WTC11 (cell line): Measurements from ENCODE around the gene CPLX3. TPM values are rescaled to one million over a fixed set of nuclear protein-coding genes. Genes with fewer than 3 reads are reported as not detected.
A peak's percentile ranks its signal among the peaks of the same experiment; 100 is the strongest.

Source experiments
- ATAC-seq: fragments of 200-7000 bp; cut with Tn5 transposase; 2 replicates; pipeline ENCODE4 v1.10.0; 2021; ENCODE audit warnings: mild to moderate bottlenecking, moderate library complexity
- CTCF ChIA-PET: fragments of 300-600 bp; sonication (Branson Sonifier 250); formaldehyde crosslinking; loops from one replicate; lab custom pipeline; 2021; ENCODE audit warnings: antibody characterized with exemption; lab: Charles Lee
- POLR2A ChIA-PET: fragments of 350-600 bp; sonication (Branson Sonifier 250); formaldehyde crosslinking; loops from one replicate; lab custom pipeline; 2021; ENCODE audit warnings: antibody characterized with exemption; lab: Charles Lee
- DNase-seq: peaks from one replicate; pipeline ENCODE4 v3.0.0; 2021; ENCODE audit warnings: low spot score
- H3K27ac Mint-ChIP-seq: 2 replicates; pipeline ENCODE4 v1.8.0; 2021; ENCODE audit warnings: mixed read lengths
- H3K27me3 Mint-ChIP-seq: 2 replicates; pipeline ENCODE4 v1.8.0; 2021; ENCODE audit warnings: low read depth, mild to moderate bottlenecking, moderate library complexity, mixed read lengths
- H3K36me3 Mint-ChIP-seq: 2 replicates; pipeline ENCODE4 v1.8.0; 2021; ENCODE audit warnings: mixed read lengths
- H3K4me1 Mint-ChIP-seq: 2 replicates; pipeline ENCODE4 v1.8.0; 2022; ENCODE audit warnings: mixed read lengths
- H3K4me3 Mint-ChIP-seq: 2 replicates; pipeline ENCODE4 v1.8.0; 2021; ENCODE audit warnings: mild to moderate bottlenecking, moderate library complexity, mixed read lengths
- H3K9me3 Mint-ChIP-seq: 2 replicates; pipeline ENCODE4 v1.8.0; 2021; ENCODE audit warnings: mixed read lengths
- ATF2 ChIP-seq: sonication (generic); formaldehyde crosslinking; IDR thresholded peaks from 2 replicates; pipeline ENCODE4 v1.8.1; 2022; ENCODE audit warnings: low read depth, missing genetic modification reagents, borderline replicate concordance
- CREB1 ChIP-seq: sonication (generic); formaldehyde crosslinking; IDR thresholded peaks from 2 replicates; pipeline ENCODE4 v1.8.0; 2023; ENCODE audit warnings: mild to moderate bottlenecking, missing genetic modification reagents
- CTCF ChIP-seq: fragments of 200-600 bp; IDR thresholded peaks from 2 replicates; pipeline ENCODE4 v1.8.0; 2022; ENCODE audit warnings: antibody characterized with exemption
- E2F4 ChIP-seq: sonication (generic); formaldehyde crosslinking; IDR thresholded peaks from 2 replicates; pipeline ENCODE4 v1.8.1; 2022; ENCODE audit warnings: low read depth, mild to moderate bottlenecking, moderate library complexity, missing genetic modification reagents, borderline replicate concordance
- ERG ChIP-seq: fragments of 250-450 bp; sonication (Bioruptor Pico); IDR thresholded peaks from 2 replicates; pipeline ENCODE4 v1.8.0; 2021; ENCODE audit warnings: mild to moderate bottlenecking
- ESRRA ChIP-seq: sonication (generic); formaldehyde crosslinking; IDR thresholded peaks from 2 replicates; pipeline ENCODE4 v1.8.1; 2022; ENCODE audit warnings: mild to moderate bottlenecking, missing genetic modification reagents, borderline replicate concordance
- ETV6 ChIP-seq: sonication (generic); formaldehyde crosslinking; IDR thresholded peaks from 2 replicates; pipeline ENCODE4 v1.8.1; 2022; ENCODE audit warnings: mild to moderate bottlenecking, missing genetic modification reagents
- FOXP1 ChIP-seq: sonication (generic); formaldehyde crosslinking; IDR thresholded peaks from 2 replicates; pipeline ENCODE4 v1.8.0; 2022; ENCODE audit warnings: missing genetic modification reagents, mild to moderate bottlenecking, moderate library complexity, borderline replicate concordance
- HMGA2 ChIP-seq: fragments of 250-450 bp; sonication (Bioruptor Pico); IDR thresholded peaks from 2 replicates; pipeline ENCODE4 v1.4.0; 2021; ENCODE audit warnings: mild to moderate bottlenecking, moderate library complexity
- IRF1 ChIP-seq: sonication (generic); formaldehyde crosslinking; IDR thresholded peaks from 2 replicates; pipeline ENCODE4 v1.8.0; 2023; ENCODE audit warnings: missing genetic modification reagents
- NR2C2 ChIP-seq: sonication (generic); formaldehyde crosslinking; IDR thresholded peaks from 2 replicates; pipeline ENCODE4 v1.8.0; 2022; ENCODE audit warnings: mild to moderate bottlenecking, missing genetic modification reagents
- RELA ChIP-seq: sonication (generic); formaldehyde crosslinking; IDR thresholded peaks from 2 replicates; pipeline ENCODE4 v1.8.1; 2022; ENCODE audit warnings: missing genetic modification reagents, mild to moderate bottlenecking, borderline replicate concordance
- SMAD4 ChIP-seq: sonication (generic); formaldehyde crosslinking; IDR thresholded peaks from 2 replicates; pipeline ENCODE4 v1.8.0; 2022; ENCODE audit warnings: mild to moderate bottlenecking, missing genetic modification reagents
- TCF7 ChIP-seq: sonication (generic); formaldehyde crosslinking; IDR thresholded peaks from 2 replicates; pipeline ENCODE4 v1.8.0; 2022; ENCODE audit warnings: mild to moderate bottlenecking, low read depth, missing genetic modification reagents, moderate library complexity
- TP53 ChIP-seq: sonication (generic); formaldehyde crosslinking; IDR thresholded peaks from 2 replicates; pipeline ENCODE4 v1.8.1; 2023; ENCODE audit warnings: mild to moderate bottlenecking, missing genetic modification reagents
- ZNF121 ChIP-seq: sonication (generic); formaldehyde crosslinking; IDR thresholded peaks from 2 replicates; pipeline ENCODE4 v1.8.0; 2023; ENCODE audit warnings: missing genetic modification reagents
- ZNF138 ChIP-seq: sonication (generic); formaldehyde crosslinking; conservative IDR thresholded peaks from 2 replicates; pipeline ENCODE4 v1.8.1; 2022; ENCODE audit warnings: mild to moderate bottlenecking, moderate library complexity, missing genetic modification reagents
- ZNF219 ChIP-seq: sonication (generic); formaldehyde crosslinking; IDR thresholded peaks from 2 replicates; pipeline ENCODE4 v1.8.0; 2023; ENCODE audit warnings: missing genetic modification reagents, mild to moderate bottlenecking, borderline replicate concordance
- ZNF416 ChIP-seq: fragments of 250-450 bp; sonication (Bioruptor Pico); IDR thresholded peaks from 2 replicates; pipeline ENCODE4 v1.9.0; 2021; ENCODE audit warnings: mild to moderate bottlenecking, inconsistent platforms
- ZNF425 ChIP-seq: fragments of 250-450 bp; sonication (Bioruptor Pico); conservative IDR thresholded peaks from 2 replicates; pipeline ENCODE4 v1.9.0; 2021; ENCODE audit warnings: mild to moderate bottlenecking
- ZNF671 ChIP-seq: fragments of 250-450 bp; sonication (Bioruptor Pico); IDR thresholded peaks from 2 replicates; pipeline ENCODE4 v1.8.0; 2021; ENCODE audit warnings: mild to moderate bottlenecking
- total RNA-seq: library from RNA; stranded (reverse); gene quantifications from 3 replicates; pipeline ENCODE4 v1.2.3, GENCODE V29; 2021

The CPLX3 gene
- total RNA-seq, 1 experiment from 2014 or later: 0.09 TPM

GRCh38 chr15:74822233-74822632 lies 4.2 kb upstream of the CPLX3 start (continued):
- no peak for TF ChIP-seq SMAD4 (CRISPR knock-in tag)
- TF ChIP-seq CREB1 (CRISPR knock-in tag): no peak
- no peak for TF ChIP-seq NR2C2 (CRISPR knock-in tag)
- TF ChIP-seq ESRRA (CRISPR knock-in tag): no peak
- no peak for TF ChIP-seq ZNF219 (CRISPR knock-in tag)

GRCh38 chr15:74823324-74823723 lies 3.1 kb upstream of the CPLX3 start:
- Mint-ChIP-seq H3K27ac (no peak overlapping the region), H3K27me3 (peaks cover 50% of the 10 kb centered on the region), H3K4me1 (peaks cover 18% of the 10 kb centered on the region), H3K36me3 (no peaks in the 10 kb centered on the region), H3K9me3 (no peaks in the 10 kb centered on the region), H3K4me3 (no peak overlapping the region)
- POLR2A ChIA-PET: no interaction called here
- CTCF ChIA-PET: interaction anchor here (1.2 to 1.4 kb wide), 2 partner anchors 52 to 54 kb away, joined by 3 to 4 read pairs; no protein-coding TSS in a partner anchor
- TF ChIP-seq E2F4 (CRISPR knock-in tag) (no peak), ZNF416 (CRISPR knock-in tag) (no peak), HMGA2 (CRISPR knock-in tag) (no peak), RELA (no peak)
- DNase-seq (no peak), ATAC-seq (no peak)

- Mint-ChIP-seq H3K9me3 (no peaks in the 10 kb centered on the region), H3K4me1 (peaks cover 18% of the 10 kb centered on the region), H3K27me3 (peaks cover 57% of the 10 kb centered on the region), H3K4me3 (no peak overlapping the region), H3K27ac (no peak overlapping the region), H3K36me3 (no peaks in the 10 kb centered on the region)
- no peak for DNase-seq
- POLR2A ChIA-PET: no interaction called here
- no peak for ATAC-seq
- TF ChIP-seq SMAD4 (CRISPR knock-in tag): no peak
- no peak for TF ChIP-seq ZNF425 (CRISPR knock-in tag)
- TF ChIP-seq CTCF: no peak
- CTCF ChIA-PET: interaction anchor here (1.3 to 3.5 kb wide), 4 partner anchors 8 to 56 kb away, joined by 5 to 24 read pairs (median 6); partner anchors contain the start of gene LMAN1L
These were observed 1.5 kb upstream of the CPLX3 start for GRCh38 chr15:74824976-74825375.

GRCh38 chr15:74825866-74826265 lies 561 bp upstream of the CPLX3 start:
- no peak for DNase-seq
- ChIA-PET POLR2A (interaction anchor here (1.1 kb wide), 1 partner anchor 66 kb away, joined by 3 read pairs; no protein-coding TSS in a partner anchor), CTCF (interaction anchor here (0.8 to 5.2 kb wide), 20 partner anchors 9 to 451 kb away, joined by 3 to 26 read pairs (median 6); partner anchors contain the start of genes FAM219B, LMAN1L and RPP25)
- Mint-ChIP-seq H3K9me3 (no peaks in the 10 kb centered on the region), H3K27me3 (peaks cover 57% of the 10 kb centered on the region), H3K4me3 (peak overlapping the region; percentile 14; the same call in 1 of the 2 replicates), H3K36me3 (no peaks in the 10 kb centered on the region), H3K4me1 (peaks cover 17% of the 10 kb centered on the region), H3K27ac (no peak overlapping the region)
- ATAC-seq: no peak
- TF ChIP-seq HMGA2 (CRISPR knock-in tag) (no peak), IRF1 (CRISPR knock-in tag) (no peak), FOXP1 (CRISPR knock-in tag) (no peak), ZNF671 (CRISPR knock-in tag) (no peak), ZNF121 (CRISPR knock-in tag) (no peak), ATF2 (CRISPR knock-in tag) (no peak), ERG (CRISPR knock-in tag) (no peak), TCF7 (CRISPR knock-in tag) (no peak), ZNF138 (CRISPR knock-in tag) (no peak), TP53 (CRISPR knock-in tag) (no peak), ETV6 (CRISPR knock-in tag) (no peak), E2F4 (CRISPR knock-in tag) (no peak)
